ENCODE results near the gene KMT2E. TPM values are rescaled to one million over a fixed set of nuclear protein-coding genes. Genes with fewer than 3 reads are reported as not detected.

KMT2E gene
- total RNA-seq, 2 experiments from 2014 or later = 295 to 296 TPM

DNA sequence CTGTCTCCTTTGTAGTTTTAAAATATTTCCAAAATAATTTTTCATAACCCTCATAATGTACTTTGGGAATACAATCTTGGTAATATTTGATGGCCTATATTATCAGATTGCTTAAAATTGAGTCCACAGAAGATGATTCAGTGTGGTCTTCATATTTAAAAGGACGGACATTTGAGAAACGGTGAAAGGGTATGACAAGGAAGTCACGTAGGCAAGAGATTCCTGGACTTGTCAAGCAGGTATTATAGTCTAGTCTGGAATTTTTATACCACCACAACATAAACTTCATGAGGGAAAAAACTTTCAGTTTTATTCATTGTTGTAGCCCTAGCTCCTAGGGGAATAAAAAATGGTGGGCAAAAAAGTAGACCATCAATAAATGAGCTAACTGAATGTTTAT, 82.3 kb downstream of the KMT2E start:
- H3K4me1 Mint-ChIP-seq (ENCODE audit: low read depth) = peaks cover 44% of the 10 kb centered on the region
- DNase-seq = no peak
- H3K4me1 ChIP-seq (ENCODE audit: insufficient read depth, low read length) = no peaks in the 10 kb centered on the region
- peak overlapping the region; percentile 55 for H3K27ac Mint-ChIP-seq
- peaks cover 96% of the 10 kb centered on the region for H3K36me3 Mint-ChIP-seq (ENCODE audit: low read depth)
- H3K27me3 Mint-ChIP-seq = no peaks in the 10 kb centered on the region
- no peaks in the 10 kb centered on the region for H3K9me3 ChIP-seq (ENCODE audit: control insufficient read depth in 1 of 2, insufficient read depth in 1 of 2, low read length in 2 of 2)
- H3K36me3 ChIP-seq (ENCODE audit: insufficient read depth, low read length) = peaks cover 76% of the 10 kb centered on the region
- CTCF ChIA-PET = no interaction called here
- H3K27me3 ChIP-seq (ENCODE audit: control insufficient read depth in 1 of 2, insufficient read depth in 2 of 2, low read length in 2 of 2) = no peaks in the 10 kb centered on the region
- TF ChIP-seq, protein P1, sequence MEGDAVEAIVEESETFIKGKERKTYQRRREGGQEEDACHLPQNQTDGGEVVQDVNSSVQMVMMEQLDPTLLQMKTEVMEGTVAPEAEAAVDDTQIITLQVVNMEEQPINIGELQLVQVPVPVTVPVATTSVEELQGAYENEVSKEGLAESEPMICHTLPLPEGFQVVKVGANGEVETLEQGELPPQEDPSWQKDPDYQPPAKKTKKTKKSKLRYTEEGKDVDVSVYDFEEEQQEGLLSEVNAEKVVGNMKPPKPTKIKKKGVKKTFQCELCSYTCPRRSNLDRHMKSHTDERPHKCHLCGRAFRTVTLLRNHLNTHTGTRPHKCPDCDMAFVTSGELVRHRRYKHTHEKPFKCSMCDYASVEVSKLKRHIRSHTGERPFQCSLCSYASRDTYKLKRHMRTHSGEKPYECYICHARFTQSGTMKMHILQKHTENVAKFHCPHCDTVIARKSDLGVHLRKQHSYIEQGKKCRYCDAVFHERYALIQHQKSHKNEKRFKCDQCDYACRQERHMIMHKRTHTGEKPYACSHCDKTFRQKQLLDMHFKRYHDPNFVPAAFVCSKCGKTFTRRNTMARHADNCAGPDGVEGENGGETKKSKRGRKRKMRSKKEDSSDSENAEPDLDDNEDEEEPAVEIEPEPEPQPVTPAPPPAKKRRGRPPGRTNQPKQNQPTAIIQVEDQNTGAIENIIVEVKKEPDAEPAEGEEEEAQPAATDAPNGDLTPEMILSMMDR (IDR thresholded peaks at IDR 0.05) = no peak
- intact Hi-C loops (cut with DNase I, micrococcal nuclease) = no loop called here
- no peak for ATAC-seq (ENCODE audit: poor library complexity)
- POLR2A ChIA-PET = no interaction called here
- no peaks in the 10 kb centered on the region for H3K9me3 Mint-ChIP-seq
- H3K4me3 ChIP-seq (ENCODE audit: low read length) = no peak overlapping the region
- H3K27ac ChIP-seq (ENCODE audit: low read depth in 1 of 2, low read length in 2 of 2) = no peak overlapping the region
- peak overlapping the region; percentile 30 for H3K4me3 Mint-ChIP-seq

DNA sequence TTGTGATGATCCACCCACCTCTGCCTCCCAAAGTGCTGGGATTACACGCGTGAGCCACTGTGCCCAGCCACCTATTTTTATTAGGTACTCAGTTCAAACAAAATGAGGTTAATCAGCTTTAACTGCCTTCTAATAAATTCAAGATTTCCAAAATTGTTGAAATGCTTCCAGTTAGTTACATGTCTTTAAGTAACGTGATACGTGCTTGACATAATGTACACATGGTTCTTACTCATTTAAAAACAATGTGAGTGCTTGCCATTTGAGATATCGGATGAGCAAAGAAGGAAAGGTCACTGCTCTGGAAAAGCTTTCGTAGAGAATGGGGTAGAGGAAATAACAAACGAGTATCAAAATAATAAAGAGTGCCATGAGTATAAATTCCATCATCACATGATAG, 83.6 kb downstream of the KMT2E start:
- H3K27me3 ChIP-seq (ENCODE audit: control insufficient read depth in 1 of 2, insufficient read depth in 2 of 2, low read length in 2 of 2) = no peaks in the 10 kb centered on the region
- no peaks in the 10 kb centered on the region for H3K9me3 ChIP-seq (ENCODE audit: control insufficient read depth in 1 of 2, insufficient read depth in 1 of 2, low read length in 2 of 2)
- H3K4me3 ChIP-seq (ENCODE audit: low read length) = no peak overlapping the region
- Mint-ChIP-seq H3K27ac (peak overlapping the region; percentile 5), H3K27me3 (no peaks in the 10 kb centered on the region), H3K36me3 (ENCODE audit: low read depth) (peaks cover 91% of the 10 kb centered on the region), H3K4me3 (no peak overlapping the region), H3K9me3 (no peaks in the 10 kb centered on the region), H3K4me1 (ENCODE audit: low read depth) (peaks cover 46% of the 10 kb centered on the region)
- CTCF ChIA-PET = no interaction called here
- DNase-seq = no peak
- peaks cover 75% of the 10 kb centered on the region for H3K36me3 ChIP-seq (ENCODE audit: insufficient read depth, low read length)
- TF ChIP-seq, protein P1 (IDR thresholded peaks at IDR 0.05) = no peak
- POLR2A ChIA-PET = no interaction called here
- H3K4me1 ChIP-seq (ENCODE audit: insufficient read depth, low read length) = no peaks in the 10 kb centered on the region
- intact Hi-C loops (cut with DNase I, micrococcal nuclease) = no loop called here
- no peak overlapping the region for H3K27ac ChIP-seq (ENCODE audit: low read depth in 1 of 2, low read length in 2 of 2)
- ATAC-seq (ENCODE audit: poor library complexity) = no peak

DNA sequence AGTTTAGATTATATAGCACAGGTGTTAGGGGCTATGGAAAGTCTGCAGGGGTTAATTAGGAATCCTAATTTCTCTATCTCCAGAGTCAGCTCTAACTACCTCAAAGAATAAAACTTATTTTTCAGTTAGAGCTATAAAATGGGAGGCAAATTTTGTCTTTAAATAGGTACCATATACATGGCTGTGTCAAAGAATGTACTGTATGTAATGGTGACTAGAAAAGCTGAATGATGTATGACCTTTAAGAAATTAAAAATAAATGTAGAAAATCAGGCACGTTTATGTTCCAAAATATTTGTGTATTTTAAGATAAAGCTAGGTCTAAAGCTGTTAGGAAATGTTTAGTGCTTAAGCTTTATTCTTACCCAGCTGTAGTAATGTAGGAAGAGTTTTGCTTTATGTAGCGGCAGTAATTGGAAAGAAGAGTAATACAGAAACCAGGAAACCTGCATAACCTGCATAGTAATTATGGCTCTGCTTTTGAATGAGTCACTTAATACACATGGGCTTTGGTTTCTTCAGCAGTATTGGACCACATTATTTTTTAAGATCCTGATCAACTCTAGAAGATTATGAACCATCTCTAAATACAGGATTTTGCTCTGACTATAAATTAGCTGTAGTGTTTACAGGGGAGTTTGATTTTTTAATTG, 85.0 kb downstream of the KMT2E start:
- POLR2A ChIA-PET = no interaction called here

More for the DNA sequence above, 85.0 kb downstream of the KMT2E start:
- no peaks in the 10 kb centered on the region for H3K9me3 ChIP-seq (ENCODE audit: control insufficient read depth in 1 of 2, insufficient read depth in 1 of 2, low read length in 2 of 2)
- Mint-ChIP-seq H3K4me3 (no peak overlapping the region), H3K9me3 (no peaks in the 10 kb centered on the region), H3K27me3 (no peaks in the 10 kb centered on the region), H3K36me3 (ENCODE audit: low read depth) (peaks cover 90% of the 10 kb centered on the region), H3K4me1 (ENCODE audit: low read depth) (peaks cover 55% of the 10 kb centered on the region), H3K27ac (peak overlapping the region; percentile 33)
- no peaks in the 10 kb centered on the region for H3K4me1 ChIP-seq (ENCODE audit: insufficient read depth, low read length)
- no peak overlapping the region for H3K27ac ChIP-seq (ENCODE audit: low read depth in 1 of 2, low read length in 2 of 2)
- H3K36me3 ChIP-seq (ENCODE audit: insufficient read depth, low read length) = peaks cover 78% of the 10 kb centered on the region
- TF ChIP-seq, protein P1 (IDR thresholded peaks at IDR 0.05) = no peak
- ATAC-seq (ENCODE audit: poor library complexity) = peak; percentile 24
- intact Hi-C loops (cut with DNase I, micrococcal nuclease) = no loop called here
- CTCF ChIA-PET = interaction anchor here (1.1 kb wide), 1 partner anchor 115 kb away, joined by 3 read pairs; no protein-coding TSS in a partner anchor
- no peaks in the 10 kb centered on the region for H3K27me3 ChIP-seq (ENCODE audit: control insufficient read depth in 1 of 2, insufficient read depth in 2 of 2, low read length in 2 of 2)
- no peak for DNase-seq
- no peak overlapping the region for H3K4me3 ChIP-seq (ENCODE audit: low read length)
